IPS-18a (cell line): ENCODE results near the gene MPIG6B.
A peak's percentile ranks its signal among the peaks of the same experiment; 100 is the strongest.
"Not testable (repeated sequence)": the region's sequence is repeated elsewhere in the genome, so short reads cannot be mapped to it uniquely, and the experiment has no call there.

Experiments
- H3K27ac ChIP-seq: one replicate; pipeline ENCODE4 v1.5.1; 2013; ENCODE audit warnings: low read length
- H3K27me3 ChIP-seq: one replicate; pipeline ENCODE4 v1.6.1; 2013; ENCODE audit warnings: mild to moderate bottlenecking, low read length; ENCODE audit not compliant: control insufficient read depth, insufficient read depth
- H3K36me3 ChIP-seq: one replicate; pipeline ENCODE4 v1.6.1; 2013; ENCODE audit warnings: low read depth, low read length; ENCODE audit not compliant: control insufficient read depth
- H3K4me1 ChIP-seq: one replicate; pipeline ENCODE4 v1.6.1; 2013; ENCODE audit warnings: low read depth, low read length; ENCODE audit not compliant: control insufficient read depth
- H3K4me3 ChIP-seq: one replicate; pipeline ENCODE4 v1.5.1; 2013; ENCODE audit warnings: low read length
- H3K9ac ChIP-seq: one replicate; pipeline ENCODE4 v1.6.1; 2013; ENCODE audit warnings: mild to moderate bottlenecking, low read length, moderate library complexity
- H3K9me3 ChIP-seq: one replicate; pipeline ENCODE4 v1.6.1; 2013; ENCODE audit warnings: low read depth, low read length; ENCODE audit not compliant: control insufficient read depth

Gene MPIG6B

DNA sequence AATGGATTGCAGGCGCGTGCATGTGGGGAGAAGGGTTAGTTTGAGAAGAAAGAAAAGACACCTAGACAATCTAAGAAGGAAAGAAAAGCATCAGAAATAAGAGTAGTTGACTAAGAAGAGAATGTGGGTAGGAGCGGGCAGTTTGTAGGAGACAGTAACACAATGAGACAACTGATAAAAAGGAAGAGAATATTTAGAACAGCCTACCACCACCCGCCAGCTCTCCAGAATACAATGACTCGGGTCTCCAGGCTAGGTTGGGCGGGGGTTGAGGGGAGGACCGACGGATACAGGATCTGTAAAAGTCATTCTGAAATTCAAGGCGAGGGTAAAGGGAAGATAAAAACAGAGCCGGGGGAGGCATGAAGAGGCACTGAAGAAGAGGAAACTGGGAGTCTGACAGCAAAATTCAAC, 20.8 kb upstream of the MPIG6B start:
- no peaks in the 10 kb centered on the region for H3K36me3 ChIP-seq
- H3K9me3 ChIP-seq = no peaks in the 10 kb centered on the region
- H3K27me3 ChIP-seq = no peaks in the 10 kb centered on the region
- peak overlapping the region; percentile 91 for H3K9ac ChIP-seq
- no peak overlapping the region for H3K27ac ChIP-seq
- no peaks in the 10 kb centered on the region for H3K4me1 ChIP-seq
- peak overlapping the region; percentile 97 for H3K4me3 ChIP-seq

DNA sequence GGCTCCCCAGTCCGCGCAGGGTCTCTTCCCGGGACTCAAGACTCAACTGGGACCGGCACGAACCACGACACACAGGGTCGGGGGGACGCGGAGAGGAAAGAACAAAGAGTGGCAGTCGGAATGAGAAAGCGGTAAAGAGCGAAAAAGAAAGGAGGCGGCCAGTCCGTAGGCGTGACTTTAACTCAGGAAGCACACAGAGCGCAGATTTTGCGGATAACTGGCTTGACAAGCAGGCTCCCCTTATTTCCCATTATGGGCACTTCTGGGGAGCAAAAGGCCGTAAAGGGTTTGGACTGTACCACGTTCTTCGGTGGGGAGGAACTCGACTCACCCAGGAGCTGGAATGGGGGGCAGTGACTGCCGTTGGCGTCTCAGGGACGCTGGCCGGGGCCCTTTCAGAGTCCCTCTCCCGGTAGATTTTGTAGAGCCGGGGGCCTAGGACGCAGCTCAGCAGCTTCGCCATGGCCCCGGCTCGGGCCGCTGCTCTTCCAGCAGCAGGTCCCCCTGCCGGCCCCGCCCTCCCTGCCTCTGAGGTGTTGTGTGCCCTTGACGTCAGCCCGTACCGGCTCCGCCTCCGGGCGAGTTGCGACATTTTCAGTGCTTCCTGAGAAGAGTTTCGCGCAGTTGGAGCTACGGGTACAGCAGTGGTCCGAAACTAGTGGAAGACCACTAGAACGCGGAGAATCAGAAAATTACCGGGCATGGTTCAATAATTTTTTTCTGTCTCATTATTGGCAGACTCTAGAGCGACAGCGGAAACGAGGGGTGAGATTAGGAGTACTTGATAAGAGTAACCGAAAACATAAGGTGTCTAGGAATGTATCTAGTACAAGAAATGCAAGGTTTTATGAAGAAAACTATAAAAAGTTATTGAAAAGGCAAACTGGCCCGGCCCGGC, 20.1 kb upstream of the MPIG6B start, which contains the start of gene ABHD16A:
Gene ABHD16A (minus strand): TSS at position 506 of the 898 bp plus-strand sequence. CDS start 43 bp downstream, at position 463.
- Histone ChIP-seq H3K4me3 (peak within 1 kb of the TSS; percentile 97), H3K36me3 (no peaks in the 10 kb centered on the region), H3K9me3 (no peaks in the 10 kb centered on the region), H3K9ac (peak within 1 kb of the TSS; percentile 91), H3K4me1 (no peaks in the 10 kb centered on the region), H3K27me3 (no peaks in the 10 kb centered on the region), H3K27ac (peak within 1 kb of the TSS; percentile 78)

DNA sequence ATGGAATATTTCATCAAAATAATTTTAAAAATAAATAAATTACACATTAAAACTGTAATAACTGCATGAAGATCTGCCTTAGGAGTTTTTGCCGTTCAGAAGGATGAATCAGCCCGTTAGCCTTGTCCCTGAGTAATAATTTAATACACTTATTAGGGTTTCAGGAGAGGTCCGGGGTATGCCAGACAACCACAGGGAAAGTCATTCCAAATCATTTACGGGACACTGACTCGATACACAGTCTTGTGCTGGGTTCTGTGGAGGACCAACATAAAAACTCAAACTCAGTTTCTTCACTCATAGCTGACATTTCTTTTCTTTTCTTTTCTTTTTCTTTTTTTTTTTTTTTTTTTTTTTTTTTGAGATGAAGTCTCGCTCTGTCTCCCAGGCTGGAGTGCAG, 17.2 kb upstream of the MPIG6B start:
- H3K27me3 ChIP-seq = no peaks in the 10 kb centered on the region

DNA sequence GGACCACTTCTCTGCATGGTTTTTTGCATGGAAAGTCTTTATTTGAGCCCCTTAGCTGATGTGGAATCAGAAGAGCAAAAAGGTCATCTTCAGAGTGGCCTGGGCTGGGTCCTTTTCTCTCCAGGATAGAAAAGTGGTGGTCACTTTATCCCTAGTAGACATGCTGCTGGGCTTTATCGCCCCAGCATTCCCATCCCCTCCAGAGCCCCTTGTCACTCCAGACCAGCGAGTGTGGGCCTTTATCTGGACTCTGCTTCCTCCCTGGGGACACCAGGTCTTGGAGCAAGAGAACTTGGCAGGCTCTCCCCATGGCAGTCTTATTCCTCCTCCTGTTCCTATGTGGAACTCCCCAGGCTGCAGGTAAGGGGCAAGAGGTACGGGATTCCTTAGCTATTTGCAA, 16.6 kb upstream of the MPIG6B start, which contains the start of gene LY6G6F:
Gene LY6G6F (plus strand): TSS at position 268 of the 400 bp plus-strand sequence. CDS start 41 bp downstream, at position 309.
- Histone ChIP-seq H3K9ac (no peak within 1 kb of the TSS), H3K9me3 (no peaks in the 10 kb centered on the region), H3K4me3 (no peak within 1 kb of the TSS), H3K4me1 (no peaks in the 10 kb centered on the region), H3K36me3 (no peaks in the 10 kb centered on the region), H3K27ac (no peak within 1 kb of the TSS), H3K27me3 (no peaks in the 10 kb centered on the region)

More for the DNA sequence above, 17.2 kb upstream of the MPIG6B start:
- H3K4me3 ChIP-seq = no peak overlapping the region
- no peaks in the 10 kb centered on the region for H3K36me3 ChIP-seq
- no peak overlapping the region for H3K9ac ChIP-seq
- H3K9me3 ChIP-seq = no peaks in the 10 kb centered on the region
- H3K27ac ChIP-seq = no peak overlapping the region
- no peaks in the 10 kb centered on the region for H3K4me1 ChIP-seq

DNA sequence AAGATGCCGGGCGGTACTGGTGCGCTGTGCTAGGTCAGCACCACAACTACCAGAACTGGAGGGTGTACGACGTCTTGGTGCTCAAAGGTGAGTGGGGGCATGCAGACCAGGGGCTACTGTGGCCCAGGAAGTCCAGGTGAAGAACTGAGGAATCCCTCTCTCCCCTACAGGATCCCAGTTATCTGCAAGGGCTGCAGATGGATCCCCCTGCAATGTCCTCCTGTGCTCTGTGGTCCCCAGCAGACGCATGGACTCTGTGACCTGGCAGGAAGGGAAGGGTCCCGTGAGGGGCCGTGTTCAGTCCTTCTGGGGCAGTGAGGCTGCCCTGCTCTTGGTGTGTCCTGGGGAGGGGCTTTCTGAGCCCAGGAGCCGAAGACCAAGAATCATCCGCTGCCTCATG, 15.5 kb upstream of the MPIG6B start:
- Histone ChIP-seq H3K27ac (no peak overlapping the region), H3K9me3 (no peaks in the 10 kb centered on the region), H3K27me3 (no peaks in the 10 kb centered on the region), H3K9ac (no peak overlapping the region), H3K4me1 (no peaks in the 10 kb centered on the region), H3K36me3 (no peaks in the 10 kb centered on the region), H3K4me3 (no peak overlapping the region)

DNA sequence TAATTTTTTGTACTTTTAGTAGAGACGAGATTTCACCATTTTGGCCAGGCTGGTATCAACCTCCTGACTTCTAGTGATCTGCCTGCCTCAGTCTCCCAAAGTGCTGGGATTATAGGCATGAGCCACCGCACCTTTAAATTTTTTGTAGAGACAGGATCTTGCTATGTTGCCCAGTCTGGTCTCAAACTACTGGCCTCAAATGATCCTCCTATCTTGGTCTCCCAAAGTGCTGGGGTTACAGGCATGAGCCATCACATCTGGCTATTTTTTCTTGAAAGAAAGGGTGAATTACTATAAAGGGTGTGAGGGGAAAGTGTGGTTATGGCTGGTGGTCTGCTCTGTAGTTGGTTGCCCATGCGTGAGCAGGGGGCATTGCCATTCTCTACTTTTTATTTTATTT, 14.9 kb upstream of the MPIG6B start:
- no peak overlapping the region for H3K9ac ChIP-seq

DNA sequence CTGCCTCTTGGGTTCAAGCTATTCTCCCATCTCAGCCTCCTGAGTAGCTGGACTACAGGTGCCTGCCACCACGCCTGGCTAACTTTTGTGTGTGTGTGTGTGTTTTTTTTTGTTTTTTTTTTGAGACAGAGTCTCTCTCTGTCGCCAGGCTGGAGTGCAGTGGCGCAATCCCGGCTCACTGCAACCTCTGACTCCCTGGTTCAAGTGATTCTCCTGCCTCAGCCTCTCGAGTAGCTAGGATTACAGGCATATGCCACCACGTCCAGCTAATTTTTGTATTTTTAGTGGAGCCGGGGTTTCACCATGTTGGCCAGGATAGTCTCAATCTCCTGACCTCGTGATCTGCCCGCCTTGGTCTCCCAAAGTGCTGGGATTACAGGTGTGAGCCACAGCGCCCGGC, 14.0 kb upstream of the MPIG6B start:
- not testable (repeated sequence) for H3K9me3 ChIP-seq, H3K9ac ChIP-seq, H3K4me1 ChIP-seq, H3K27ac ChIP-seq, H3K36me3 ChIP-seq, H3K4me3 ChIP-seq, H3K27me3 ChIP-seq

More for the DNA sequence above, 14.9 kb upstream of the MPIG6B start:
- Histone ChIP-seq H3K27me3 (no peaks in the 10 kb centered on the region), H3K4me3 (no peak overlapping the region), H3K36me3 (no peaks in the 10 kb centered on the region), H3K9me3 (no peaks in the 10 kb centered on the region), H3K4me1 (no peaks in the 10 kb centered on the region), H3K27ac (no peak overlapping the region)

DNA sequence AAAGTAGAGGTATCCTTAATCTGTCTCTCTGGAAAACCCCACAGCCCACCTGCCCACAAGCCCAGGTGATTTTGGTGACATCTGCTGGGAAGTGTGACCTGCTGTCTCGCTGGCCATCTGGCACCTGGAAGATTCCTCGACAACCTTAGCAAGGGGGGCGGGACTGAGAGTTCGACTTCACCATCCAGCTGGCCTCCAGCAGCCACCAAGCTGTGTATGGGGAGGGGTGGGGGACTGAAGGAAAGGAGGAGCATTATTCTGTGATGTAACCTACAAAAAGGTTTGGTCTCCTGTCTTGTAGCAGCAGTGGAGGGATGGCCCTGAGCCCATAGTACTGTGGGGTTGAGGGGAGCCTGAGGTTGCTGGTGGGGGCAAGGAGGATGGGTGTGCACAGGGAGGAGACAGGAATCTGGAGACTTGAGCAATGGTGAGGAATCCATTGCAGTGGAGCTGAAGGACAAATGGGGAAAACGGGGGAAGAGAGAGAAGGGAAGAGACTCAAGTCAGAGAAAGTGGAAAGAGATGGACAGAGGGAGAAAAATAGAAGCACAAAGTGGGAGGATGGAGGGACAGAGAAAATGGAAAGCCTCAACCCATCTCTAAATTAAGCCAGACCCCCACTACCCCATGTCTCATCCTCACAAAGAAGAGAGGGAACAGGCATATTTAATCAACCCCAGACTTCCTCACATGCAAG, 12.5 kb upstream of the MPIG6B start:
- Histone ChIP-seq H3K36me3 (no peaks in the 10 kb centered on the region), H3K4me1 (peaks cover 20% of the 10 kb centered on the region), H3K27ac (no peak overlapping the region), H3K4me3 (no peak overlapping the region), H3K9me3 (no peaks in the 10 kb centered on the region), H3K27me3 (no peaks in the 10 kb centered on the region), H3K9ac (no peak overlapping the region)

DNA sequence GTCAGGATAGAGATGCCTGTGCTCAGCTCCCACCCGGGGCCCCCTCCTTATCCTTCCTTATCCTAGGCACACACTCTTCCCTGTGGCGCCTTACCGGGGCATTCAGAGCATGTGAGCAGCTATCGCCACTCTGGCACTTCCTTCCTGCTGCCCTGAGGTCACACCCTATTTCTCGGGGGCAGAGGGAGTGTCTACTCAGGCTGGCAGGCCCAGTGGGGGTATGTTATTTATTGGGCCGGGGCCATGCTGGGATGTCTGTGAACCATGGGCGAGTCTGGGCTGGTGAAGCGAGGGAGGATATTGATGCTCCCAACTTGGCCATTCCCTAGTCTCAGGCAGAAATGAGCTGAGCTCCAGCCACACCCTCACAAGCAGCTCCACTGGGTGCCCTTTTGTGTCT, 11.9 kb upstream of the MPIG6B start:
- Histone ChIP-seq H3K9ac (no peak overlapping the region), H3K36me3 (no peaks in the 10 kb centered on the region), H3K27ac (no peak overlapping the region), H3K4me3 (no peak overlapping the region), H3K9me3 (no peaks in the 10 kb centered on the region), H3K4me1 (peaks cover 20% of the 10 kb centered on the region), H3K27me3 (no peaks in the 10 kb centered on the region)

DNA sequence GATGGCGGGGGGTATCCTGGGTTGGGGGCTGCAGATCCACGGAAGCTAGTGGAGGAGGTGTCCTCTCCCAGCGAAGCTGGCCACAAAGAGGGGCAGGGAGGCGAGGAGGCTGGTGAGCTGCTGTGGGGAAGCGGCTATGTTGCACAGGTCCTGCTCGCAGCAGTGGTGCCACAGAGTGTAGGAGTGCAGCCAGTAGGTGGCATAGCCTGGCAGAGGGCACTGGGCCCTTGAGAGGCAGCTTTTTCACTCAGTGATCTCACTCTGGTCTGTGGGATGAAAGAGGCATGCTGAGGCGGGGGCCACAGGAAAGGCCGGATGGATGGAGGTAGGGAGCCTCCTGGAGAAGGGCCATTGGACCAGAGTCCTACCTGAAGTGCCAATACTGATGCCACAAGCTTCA, 10.9 kb upstream of the MPIG6B start:
- no peak overlapping the region for H3K4me3 ChIP-seq
- H3K27ac ChIP-seq = no peak overlapping the region
- no peaks in the 10 kb centered on the region for H3K36me3 ChIP-seq
- H3K4me1 ChIP-seq = peaks cover 21% of the 10 kb centered on the region
- no peaks in the 10 kb centered on the region for H3K27me3 ChIP-seq
- H3K9me3 ChIP-seq = no peaks in the 10 kb centered on the region
- H3K9ac ChIP-seq = no peak overlapping the region

DNA sequence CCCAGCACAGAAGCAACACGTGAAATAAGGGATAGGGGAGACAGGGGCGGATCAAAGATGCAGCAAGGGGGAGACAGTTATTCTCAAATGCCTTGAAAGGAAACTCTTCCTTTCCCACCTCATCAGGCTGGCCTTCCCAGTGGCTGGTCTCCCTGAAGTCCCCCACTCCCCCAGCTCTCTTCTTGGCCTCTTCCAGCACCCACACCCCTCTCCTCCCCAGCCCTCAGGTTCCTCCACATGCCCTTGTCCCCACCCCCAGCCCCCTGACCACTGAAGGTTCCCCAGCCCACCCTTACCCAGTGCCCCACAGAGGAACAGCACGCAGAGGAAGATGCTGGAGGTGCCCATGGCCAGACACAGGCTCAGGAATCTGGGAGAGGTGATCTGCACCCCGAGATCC, 9.7 kb upstream of the MPIG6B start:
- no peak overlapping the region for H3K9ac ChIP-seq
- no peak overlapping the region for H3K27ac ChIP-seq

More for the DNA sequence above, 9.7 kb upstream of the MPIG6B start:
- Histone ChIP-seq H3K27me3 (no peaks in the 10 kb centered on the region), H3K4me3 (no peak overlapping the region), H3K36me3 (no peaks in the 10 kb centered on the region), H3K9me3 (no peaks in the 10 kb centered on the region), H3K4me1 (peaks cover 33% of the 10 kb centered on the region)
